Suprapubic skin (tissue), 4 donors: ENCODE data around the gene BCAS2. TPM values are rescaled to one million over a fixed set of nuclear protein-coding genes. Genes with fewer than 3 reads are reported as not detected.

Source experiments
- DNase-seq, 2 donors: peaks; one replicate each; pipeline ENCODE4 v3.0.0-alpha.2; 2019; ENCODE audit warnings: low spot score in 2 of 2
- H3K27ac ChIP-seq: fragments of 200-600 bp; sonication (generic); one replicate; pipeline ENCODE4 v1.5.1; 2019
- H3K27me3 ChIP-seq: fragments of 200-600 bp; sonication (generic); one replicate; pipeline ENCODE4 v1.5.1; 2019
- H3K36me3 ChIP-seq: fragments of 200-600 bp; sonication (generic); one replicate; pipeline ENCODE4 v1.5.1; 2019
- H3K4me1 ChIP-seq: fragments of 200-600 bp; sonication (generic); one replicate; pipeline ENCODE4 v1.5.1; 2019
- H3K4me3 ChIP-seq: fragments of 200-600 bp; sonication (generic); one replicate; pipeline ENCODE4 v1.5.1; 2019; ENCODE audit warnings: mild to moderate bottlenecking
- H3K9me3 ChIP-seq: fragments of 200-600 bp; sonication (generic); one replicate; pipeline ENCODE4 v1.5.1; 2019
- CTCF ChIP-seq, 2 donors: fragments of 200-600 bp in 1 of 2; fragments of 450-650 bp in 1 of 2; sonication (generic) in 1 of 2; IDR thresholded peaks; one replicate each; pipeline ENCODE4 v1.5.1; 2016 to 2019; ENCODE audit warnings: antibody characterized with exemption in 2 of 2, mild to moderate bottlenecking in 1 of 2, moderate library complexity in 1 of 2
- EP300 ChIP-seq: sonication (generic); formaldehyde crosslinking; IDR thresholded peaks from one replicate; pipeline ENCODE4 v1.6.1; 2017; ENCODE audit warnings: antibody characterized with exemption
- POLR2A ChIP-seq, 2 donors: fragments of 450-650 bp; IDR thresholded peaks; one replicate each; pipeline ENCODE4 v1.6.1; 2017; ENCODE audit warnings: antibody characterized with exemption in 2 of 2, mild to moderate bottlenecking in 2 of 2, moderate library complexity in 2 of 2
- POLR2AphosphoS5 ChIP-seq, 3 donors: sonication (generic); formaldehyde crosslinking; IDR thresholded peaks; one replicate each; pipeline ENCODE4 v1.6.1; 2017; ENCODE audit warnings: antibody characterized with exemption in 3 of 3
- WGBS: methylation state at CpG from one replicate; pipeline ENCODE4 v1.1.5; 2018; 5-methylcytosine and 5-hydroxymethylcytosine counted together
- total RNA-seq, 4 donors: library from RNA; depleted of rRNA; stranded (reverse); fragments of >200 nt; gene quantifications; one replicate each; pipeline ENCODE4 v1.1.0, GENCODE V29; 2016

Gene BCAS2
- total RNA-seq, 4 donors from 2014 or later = 30.6 to 43.4 (median 36.0) TPM

GRCh38 chr1:114595602-114596001 lies 14.2 kb upstream of the BCAS2 start:
- H3K27me3 ChIP-seq = no peaks in the 10 kb centered on the region
- H3K36me3 ChIP-seq = peaks cover 64% of the 10 kb centered on the region
- no peak overlapping the region for H3K4me3 ChIP-seq
- TF ChIP-seq EP300 (no peak), POLR2AphosphoS5 (IDR thresholded peaks at IDR 0.05) (no peak)
- H3K4me1 ChIP-seq = no peaks in the 10 kb centered on the region
- DNase-seq = no peak
- no peaks in the 10 kb centered on the region for H3K9me3 ChIP-seq
- H3K27ac ChIP-seq = no peak overlapping the region

- no peak for DNase-seq
- no peak for TF ChIP-seq POLR2AphosphoS5 (IDR thresholded peaks at IDR 0.05)
- no peak for TF ChIP-seq EP300
- TF ChIP-seq POLR2A (IDR thresholded peaks at IDR 0.05) = no peak
- no peak for TF ChIP-seq CTCF (IDR thresholded peaks at IDR 0.05)
- H3K27ac ChIP-seq = no peak overlapping the region
These were observed 12.6 kb upstream of the BCAS2 start for GRCh38 chr1:114594046-114594445.

GRCh38 chr1:114589122-114589521 lies 7.7 kb upstream of the BCAS2 start:
- no peaks in the 10 kb centered on the region for H3K4me1 ChIP-seq
- 87% methylated on average over 3 of the region's 3 CpGs for WGBS
- peaks cover 43% of the 10 kb centered on the region for H3K36me3 ChIP-seq
- no peak overlapping the region for H3K27ac ChIP-seq
- no peak for DNase-seq
- no peak overlapping the region for H3K4me3 ChIP-seq
- H3K9me3 ChIP-seq = no peaks in the 10 kb centered on the region
- TF ChIP-seq CTCF (IDR thresholded peaks at IDR 0.05) (no peak), POLR2AphosphoS5 (IDR thresholded peaks at IDR 0.05) (no peak), EP300 (no peak), POLR2A (IDR thresholded peaks at IDR 0.05) (no peak)
- no peaks in the 10 kb centered on the region for H3K27me3 ChIP-seq

More at GRCh38 chr1:114594046-114594445, 12.6 kb upstream of the BCAS2 start:
- WGBS = 90% methylated on average over 3 of the region's 3 CpGs
- Histone ChIP-seq H3K36me3 (peaks cover 60% of the 10 kb centered on the region), H3K4me1 (no peaks in the 10 kb centered on the region), H3K27me3 (no peaks in the 10 kb centered on the region), H3K4me3 (no peak overlapping the region), H3K9me3 (no peaks in the 10 kb centered on the region)

GRCh38 chr1:114588196-114588689 lies 6.8 kb upstream of the BCAS2 start:
- no peaks in the 10 kb centered on the region for H3K9me3 ChIP-seq
- no peaks in the 10 kb centered on the region for H3K4me1 ChIP-seq
- TF ChIP-seq EP300 (no peak), POLR2AphosphoS5 (IDR thresholded peaks at IDR 0.05) (no peak), POLR2A (IDR thresholded peaks at IDR 0.05) (no peak), CTCF (IDR thresholded peaks at IDR 0.05) (no peak)
- no peak for DNase-seq
- 94% methylated on average over 2 of the region's 2 CpGs for WGBS
- no peak overlapping the region for H3K4me3 ChIP-seq
- no peaks in the 10 kb centered on the region for H3K27me3 ChIP-seq
- H3K27ac ChIP-seq = no peak overlapping the region
- H3K36me3 ChIP-seq = peaks cover 34% of the 10 kb centered on the region

GRCh38 chr1:114587203-114587991 lies 6.0 kb upstream of the BCAS2 start:
- no peaks in the 10 kb centered on the region for H3K9me3 ChIP-seq
- H3K36me3 ChIP-seq = peaks cover 27% of the 10 kb centered on the region
- 96% methylated on average over 15 of the region's 16 CpGs for WGBS
- peaks cover 1% of the 10 kb centered on the region for H3K4me1 ChIP-seq
- no peak overlapping the region for H3K27ac ChIP-seq
- no peak for TF ChIP-seq EP300
- TF ChIP-seq POLR2AphosphoS5 (IDR thresholded peaks at IDR 0.05) = no peak
- TF ChIP-seq CTCF (IDR thresholded peaks at IDR 0.05) = no peak
- no peak for TF ChIP-seq POLR2A (IDR thresholded peaks at IDR 0.05)
- H3K4me3 ChIP-seq = no peak overlapping the region
- DNase-seq = no peak
- no peaks in the 10 kb centered on the region for H3K27me3 ChIP-seq
